Caco-2 (cell line): ENCODE measurements around the gene KRT20. TPM values are rescaled to one million over a fixed set of nuclear protein-coding genes. Genes with fewer than 3 reads are reported as not detected.

Experiments used
- BruUV-seq: library from RNA; stranded (reverse); fragments of 400-500 nt; replicated peaks from 2 replicates; lab custom pipeline; 2021; lab: Mats Ljungman, UMichigan
- CTCF ChIA-PET: fragments of 300-600 bp; sonication (Branson Sonifier 250); formaldehyde crosslinking; loops from one replicate; lab custom pipeline; 2022; ENCODE audit warnings: antibody characterized with exemption; lab: Charles Lee
- POLR2A ChIA-PET: fragments of 300-600 bp; sonication (Branson Sonifier 250); formaldehyde crosslinking; loops from one replicate; lab custom pipeline; 2022; ENCODE audit warnings: antibody characterized with exemption; lab: Charles Lee
- DNase-seq, 2 experiments: peaks; one replicate each; pipeline versions ENCODE4 v3.0.0 to v3.0.0-alpha.2; 2020 to 2022
- H3K27me3 ChIP-seq: replicated peaks from 2 replicates; pipeline ENCODE4 v1.6.0; 2011; ENCODE audit warnings: low read length; ENCODE audit not compliant: control insufficient read depth, insufficient read depth
- H3K36me3 ChIP-seq: 2 replicates; pipeline ENCODE4 v1.5.1; 2011; ENCODE audit warnings: low read length; ENCODE audit not compliant: control insufficient read depth, insufficient read depth
- H3K4me1 ChIP-seq: fragments of 250-450 bp; sonication (Bioruptor Pico); 2 replicates; pipeline ENCODE4 v1.5.1; 2020; ENCODE audit warnings: mild to moderate bottlenecking
- H3K4me3 ChIP-seq: 2 replicates; pipeline ENCODE4 v1.5.1; 2011; ENCODE audit warnings: low read depth, mild to moderate bottlenecking, control low read depth, low read length
- H3K9me3 ChIP-seq: fragments of 250-450 bp; sonication (Bioruptor Pico); 2 replicates; pipeline ENCODE4 v1.5.1; 2020; ENCODE audit warnings: mild to moderate bottlenecking, moderate library complexity
- H3K27ac Mint-ChIP-seq: one replicate; pipeline ENCODE4 v1.8.0; 2022; ENCODE audit warnings: mixed read lengths; ENCODE audit not compliant: unreplicated experiment
- H3K27me3 Mint-ChIP-seq: one replicate; pipeline ENCODE4 v1.8.0; 2022; ENCODE audit warnings: mixed read lengths; ENCODE audit not compliant: insufficient read depth, unreplicated experiment
- H3K36me3 Mint-ChIP-seq: one replicate; pipeline ENCODE4 v1.8.0; 2022; ENCODE audit warnings: mild to moderate bottlenecking, mixed read lengths; ENCODE audit not compliant: insufficient read depth, unreplicated experiment
- H3K4me1 Mint-ChIP-seq: one replicate; pipeline ENCODE4 v1.8.0; 2022; ENCODE audit warnings: low read depth, mixed read lengths; ENCODE audit not compliant: unreplicated experiment
- H3K4me3 Mint-ChIP-seq: one replicate; pipeline ENCODE4 v1.8.0; 2022; ENCODE audit warnings: mild to moderate bottlenecking, moderate library complexity, mixed read lengths; ENCODE audit not compliant: unreplicated experiment
- H3K9me3 Mint-ChIP-seq: one replicate; pipeline ENCODE4 v1.8.0; 2022; ENCODE audit warnings: mixed read lengths; ENCODE audit not compliant: unreplicated experiment
- intact Hi-C: fragments of 100-400 bp; cut with micrococcal nuclease; formaldehyde crosslinking; loops from one replicate; pipeline ENCODE4 v1.10.0; 2022; ENCODE audit not compliant: unreplicated experiment
- total RNA-seq: library from RNA; stranded (reverse); gene quantifications from 2 replicates; pipeline ENCODE4 v1.2.3, GENCODE V29; 2022
- TF ChIP-seq, protein P1 (sequence below), 2 experiments: fragments of 200-600 bp in 1 of 2; IDR thresholded peaks; 1 replicate in 1 of 2; 2 replicates in 1 of 2; pipeline versions ENCODE4 v1.5.1 to v1.8.0; 2011 to 2022; ENCODE audit warnings: antibody characterized with exemption in 1 of 2, control low read depth in 1 of 2, inconsistent platforms in 1 of 2, low read depth in 1 of 2, low read length in 1 of 2, mild to moderate bottlenecking in 1 of 2, moderate library complexity in 1 of 2; ENCODE audit not compliant: insufficient read depth in 1 of 2, severe bottlenecking in 1 of 2, unreplicated experiment in 1 of 2

The KRT20 gene
- total RNA-seq, 1 experiment from 2014 or later: 1.0 TPM

DNA sequence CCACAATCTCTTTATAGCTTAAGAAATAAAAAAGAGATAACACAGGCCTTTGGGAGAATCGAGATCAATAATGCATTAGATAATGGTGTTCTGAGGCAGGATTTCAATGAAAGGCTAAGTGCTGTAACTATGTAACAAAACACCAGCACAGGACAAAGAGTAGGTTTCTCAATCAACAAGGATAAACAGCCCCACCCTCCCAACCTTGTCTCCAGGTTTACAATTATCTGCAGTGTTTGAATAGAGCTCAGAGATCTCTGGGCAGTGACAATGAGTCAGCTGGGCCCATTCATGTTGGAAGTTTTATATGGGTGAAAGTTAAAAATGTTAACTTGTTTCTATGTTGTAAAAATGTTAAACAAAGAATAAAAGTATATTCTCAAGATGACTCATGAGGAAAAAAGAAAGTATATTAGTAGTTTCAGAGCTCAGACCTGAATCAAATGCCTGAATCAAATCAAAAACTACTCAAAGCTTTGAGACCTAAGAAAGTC, 17.0 kb upstream of the KRT20 start:
- H3K27me3 ChIP-seq: no peaks in the 10 kb centered on the region
- POLR2A ChIA-PET: interaction anchor here (0.5 to 1.7 kb wide), 4 partner anchors 196 to 786 kb away, joined by 3 to 8 read pairs (median 4); partner anchors contain the start of genes EIF1 and KRTAP4-8
- no peaks in the 10 kb centered on the region for H3K9me3 ChIP-seq
- H3K36me3 ChIP-seq: no peaks in the 10 kb centered on the region
- TF ChIP-seq, protein P1, sequence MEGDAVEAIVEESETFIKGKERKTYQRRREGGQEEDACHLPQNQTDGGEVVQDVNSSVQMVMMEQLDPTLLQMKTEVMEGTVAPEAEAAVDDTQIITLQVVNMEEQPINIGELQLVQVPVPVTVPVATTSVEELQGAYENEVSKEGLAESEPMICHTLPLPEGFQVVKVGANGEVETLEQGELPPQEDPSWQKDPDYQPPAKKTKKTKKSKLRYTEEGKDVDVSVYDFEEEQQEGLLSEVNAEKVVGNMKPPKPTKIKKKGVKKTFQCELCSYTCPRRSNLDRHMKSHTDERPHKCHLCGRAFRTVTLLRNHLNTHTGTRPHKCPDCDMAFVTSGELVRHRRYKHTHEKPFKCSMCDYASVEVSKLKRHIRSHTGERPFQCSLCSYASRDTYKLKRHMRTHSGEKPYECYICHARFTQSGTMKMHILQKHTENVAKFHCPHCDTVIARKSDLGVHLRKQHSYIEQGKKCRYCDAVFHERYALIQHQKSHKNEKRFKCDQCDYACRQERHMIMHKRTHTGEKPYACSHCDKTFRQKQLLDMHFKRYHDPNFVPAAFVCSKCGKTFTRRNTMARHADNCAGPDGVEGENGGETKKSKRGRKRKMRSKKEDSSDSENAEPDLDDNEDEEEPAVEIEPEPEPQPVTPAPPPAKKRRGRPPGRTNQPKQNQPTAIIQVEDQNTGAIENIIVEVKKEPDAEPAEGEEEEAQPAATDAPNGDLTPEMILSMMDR (IDR thresholded peaks at IDR 0.05; ENCODE audit: insufficient read depth in 1 of 2, low read depth in 1 of 2, low read length in 1 of 2, severe bottlenecking in 1 of 2, unreplicated experiment in 1 of 2): no peak
- Mint-ChIP-seq H3K36me3 (peaks cover 5% of the 10 kb centered on the region), H3K27ac (peak overlapping the region; percentile 95), H3K4me3 (peak overlapping the region; percentile 65), H3K4me1 (peaks cover 41% of the 10 kb centered on the region), H3K27me3 (no peaks in the 10 kb centered on the region), H3K9me3 (no peaks in the 10 kb centered on the region)
- peaks cover 51% of the 10 kb centered on the region for H3K4me1 ChIP-seq
- BruUV-seq: no TSS peak
- no peak overlapping the region for H3K4me3 ChIP-seq
- CTCF ChIA-PET: interaction anchor here (0.5 to 1.7 kb wide), 13 partner anchors 45 to 764 kb away, joined by 3 to 6 read pairs (median 4); partner anchors contain the start of genes KRT19 and KRT35
- DNase-seq: peak; percentile 84 to 87
- intact Hi-C loops: loop anchor here (5.0 kb wide), 1 partner anchor 765 kb away; no protein-coding TSS in a partner anchor

DNA sequence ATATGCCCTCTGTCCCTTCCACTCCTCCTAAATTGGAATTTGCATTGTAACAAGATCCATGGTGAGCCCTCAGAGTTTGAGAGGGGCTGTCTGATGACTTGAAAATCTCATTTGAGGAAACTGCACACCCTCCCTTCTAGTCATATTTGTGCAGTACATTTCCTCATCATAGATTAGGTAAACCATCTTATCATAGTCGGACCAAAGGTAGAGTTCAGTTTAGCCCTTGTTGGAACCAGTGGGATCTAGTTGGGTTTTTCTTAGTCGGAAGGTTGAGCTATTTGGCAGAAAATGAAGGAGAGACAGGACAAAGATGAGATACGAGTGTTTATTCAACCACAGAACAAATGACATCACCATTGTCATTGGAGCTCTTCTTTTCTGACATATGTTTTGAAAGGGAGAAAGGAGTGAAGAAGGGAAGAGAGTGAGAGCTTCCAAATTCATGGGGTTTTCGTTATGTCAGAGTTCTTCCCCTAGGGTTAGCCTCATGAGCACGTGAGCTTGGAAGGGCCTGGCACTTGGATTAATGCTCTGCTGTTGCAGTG, 15.8 kb upstream of the KRT20 start:
- DNase-seq: no peak

DNA sequence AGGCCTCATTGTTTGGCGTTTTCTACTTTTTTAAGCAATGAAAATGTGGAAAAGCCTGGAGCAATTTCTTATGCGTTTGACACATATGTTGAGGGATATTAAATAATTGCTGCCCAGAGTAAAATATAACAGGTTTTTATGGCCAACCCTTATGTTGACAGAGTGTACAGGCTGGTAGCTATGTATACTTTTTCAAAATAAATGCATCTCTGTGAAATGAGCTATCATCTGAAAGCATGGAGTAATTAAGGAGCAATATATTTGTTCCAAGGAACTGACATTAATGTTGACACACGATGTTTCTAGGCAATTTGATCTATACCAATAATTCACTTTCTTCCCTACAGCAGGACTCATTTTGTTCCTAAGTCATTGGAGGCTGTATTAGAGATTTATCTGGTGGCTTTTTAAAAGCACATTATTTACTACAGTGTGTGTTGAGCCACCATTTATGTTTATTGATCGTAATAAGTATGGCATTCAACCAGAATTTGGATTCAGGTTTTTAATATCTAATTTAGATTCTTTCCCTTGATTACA, 11.9 kb upstream of the KRT20 start:
- H3K4me1 ChIP-seq: peaks cover 23% of the 10 kb centered on the region
- no TSS peak for BruUV-seq
- Mint-ChIP-seq H3K27me3 (no peaks in the 10 kb centered on the region), H3K4me3 (no peak overlapping the region), H3K36me3 (no peaks in the 10 kb centered on the region), H3K9me3 (no peaks in the 10 kb centered on the region), H3K27ac (no peak overlapping the region), H3K4me1 (peaks cover 15% of the 10 kb centered on the region)
- H3K4me3 ChIP-seq: no peak overlapping the region
- TF ChIP-seq, protein P1 (IDR thresholded peaks at IDR 0.05; ENCODE audit: insufficient read depth in 1 of 2, low read depth in 1 of 2, low read length in 1 of 2, severe bottlenecking in 1 of 2, unreplicated experiment in 1 of 2): no peak
- no peaks in the 10 kb centered on the region for H3K9me3 ChIP-seq
- DNase-seq: no peak
- ChIA-PET CTCF (no interaction called here), POLR2A (no interaction called here)
- H3K27me3 ChIP-seq: no peaks in the 10 kb centered on the region
- no peaks in the 10 kb centered on the region for H3K36me3 ChIP-seq
- intact Hi-C loops: no loop called here

More for the DNA sequence above, 15.8 kb upstream of the KRT20 start:
- TF ChIP-seq, protein P1 (IDR thresholded peaks at IDR 0.05; ENCODE audit: insufficient read depth in 1 of 2, low read depth in 1 of 2, low read length in 1 of 2, severe bottlenecking in 1 of 2, unreplicated experiment in 1 of 2): no peak
- intact Hi-C loops: loop anchor here (5.0 kb wide), 1 partner anchor 766 kb away; no protein-coding TSS in a partner anchor
- POLR2A ChIA-PET: interaction anchor here (1.7 kb wide), 1 partner anchor 788 kb away, joined by 8 read pairs; the partner anchor contains the start of gene EIF1
- Mint-ChIP-seq H3K36me3 (no peaks in the 10 kb centered on the region), H3K9me3 (no peaks in the 10 kb centered on the region), H3K27ac (peak overlapping the region; percentile 95), H3K4me3 (no peak overlapping the region), H3K27me3 (no peaks in the 10 kb centered on the region), H3K4me1 (peaks cover 41% of the 10 kb centered on the region)
- no peaks in the 10 kb centered on the region for H3K36me3 ChIP-seq
- H3K9me3 ChIP-seq: no peaks in the 10 kb centered on the region
- BruUV-seq: no TSS peak
- H3K4me1 ChIP-seq: peaks cover 51% of the 10 kb centered on the region
- CTCF ChIA-PET: interaction anchor here (1.3 to 1.7 kb wide), 2 partner anchors 762 to 765 kb away, joined by 4 to 6 read pairs; no protein-coding TSS in a partner anchor
- no peak overlapping the region for H3K4me3 ChIP-seq
- H3K27me3 ChIP-seq: no peaks in the 10 kb centered on the region
